ENCODE measurements around the gene ZFR2. TPM values are rescaled to one million over a fixed set of nuclear protein-coding genes. Genes with fewer than 3 reads are reported as not detected.
A peak's percentile ranks its signal among the peaks of the same experiment; 100 is the strongest.

Gene ZFR2
- total and polyA plus RNA-seq, 10 donors: 0.11 to 0.92 (median 0.33) TPM; not detected in 3

GRCh38 chr19:3788996-3789778, 79.7 kb downstream of the ZFR2 start:
- Histone ChIP-seq H3K4me1 (peaks cover 4 to 26% (median 19%) of the 10 kb centered on the region in 6 donors), H3K36me3 (peaks cover 0 to under 1% (median 0%) of the 10 kb centered on the region in 6 donors), H3K9me3 (peaks cover 0 to 8% (median 3%) of the 10 kb centered on the region in 8 donors), H3K27ac (peak overlapping the region in 5 of 8 donors; percentile 36 to 68 (median 48)), H3K4me3 (no peak overlapping the region), H3K27me3 (replicated peaks in 1 of 7) (peaks cover 0 to 30% (median 16%) of the 10 kb centered on the region in 7 donors)
- WGBS, 5 donors: 46 to 58% (median 53%) methylated on average over 15 to 16 of the region's 16 CpGs
- no peak for TF ChIP-seq CTCF (IDR thresholded peaks at IDR 0.05 in 8 of 11, conservative IDR thresholded peaks at IDR 0.05 in 3 of 11)
- no peak for TF ChIP-seq POLR2A (IDR thresholded peaks at IDR 0.05)
- no peak for TF ChIP-seq POLR2AphosphoS5 (IDR thresholded peaks at IDR 0.05)
- peak; percentile 74 for DNase-seq
- intact Hi-C loops (cut with DNase I; ENCODE audit: low total_unique reads): no loop called here

- peaks cover 4 to 30% (median 20%) of the 10 kb centered on the region in 6 donors for H3K4me1 ChIP-seq
- intact Hi-C loops (cut with DNase I; ENCODE audit: low total_unique reads): no loop called here
- peak within 1 kb of the TSS in 7 of 8 donors; percentile 43 to 86 (median 77) for H3K27ac ChIP-seq
- peaks cover 0 to 50% (median 23%) of the 10 kb centered on the region in 7 donors for H3K27me3 ChIP-seq (replicated peaks in 1 of 7)
- peaks cover 3 to 27% (median 20%) of the 10 kb centered on the region in 8 donors for H3K9me3 ChIP-seq
- 3 to 9% (median 4%) methylated on average over 39 to 101 of the region's 101 CpGs for WGBS, 5 donors
- peak; percentile 79 for DNase-seq
- TF ChIP-seq CTCF (IDR thresholded peaks at IDR 0.05 in 8 of 11, conservative IDR thresholded peaks at IDR 0.05 in 3 of 11): no peak
- no peak for TF ChIP-seq POLR2AphosphoS5 (IDR thresholded peaks at IDR 0.05)
- no peak for TF ChIP-seq POLR2A (IDR thresholded peaks at IDR 0.05)
- peak within 1 kb of the TSS; percentile 54 to 82 (median 57) for H3K4me3 ChIP-seq
- peaks cover 0 to 29% (median 0%) of the 10 kb centered on the region in 6 donors for H3K36me3 ChIP-seq
Observed at GRCh38 chr19:3785938-3786824, 82.7 kb downstream of the ZFR2 start, which contains the start of gene MATK. TSS of gene MATK (minus strand) at chr19:3786381. CDS start at chr19:3785135, 1,246 bp downstream.

GRCh38 chr19:3785451-3785937, 83.3 kb downstream of the ZFR2 start:
- peak overlapping the region in 7 of 8 donors; percentile 43 to 86 (median 77) for H3K27ac ChIP-seq
- 0 to 1% (median 1%) methylated on average over 19 to 47 of the region's 47 CpGs; no CpG with 5 or more reads in 1 of the 5 donors for WGBS, 5 donors
- intact Hi-C loops (cut with DNase I; ENCODE audit: low total_unique reads): no loop called here

More at GRCh38 chr19:3785451-3785937, 83.3 kb downstream of the ZFR2 start:
- H3K4me3 ChIP-seq: peak overlapping the region; percentile 54 to 82 (median 57)
- TF ChIP-seq POLR2AphosphoS5 (IDR thresholded peaks at IDR 0.05): no peak
- TF ChIP-seq POLR2A (IDR thresholded peaks at IDR 0.05): no peak
- no peak for TF ChIP-seq CTCF (IDR thresholded peaks at IDR 0.05 in 8 of 11, conservative IDR thresholded peaks at IDR 0.05 in 3 of 11)
- peaks cover 0 to 29% (median 0%) of the 10 kb centered on the region in 6 donors for H3K36me3 ChIP-seq
- H3K9me3 ChIP-seq: peaks cover 6 to 27% (median 24%) of the 10 kb centered on the region in 8 donors
- H3K4me1 ChIP-seq: peaks cover 4 to 30% (median 20%) of the 10 kb centered on the region in 6 donors
- peaks cover 0 to 50% (median 23%) of the 10 kb centered on the region in 7 donors for H3K27me3 ChIP-seq (replicated peaks in 1 of 7)
- DNase-seq: peak; percentile 77

All from spleen (tissue), 11 donors.